Omental fat pad (tissue), 4 donors: ENCODE results near the gene NTSR1. TPM values are rescaled to one million over a fixed set of nuclear protein-coding genes. Genes with fewer than 3 reads are reported as not detected.
A peak's percentile ranks its signal among the peaks of the same experiment; 100 is the strongest.
"Not testable (repeated sequence)": the region's sequence is repeated elsewhere in the genome, so short reads cannot be mapped to it uniquely, and the experiment has no call there.

ENCODE experiments used
- ATAC-seq: fragments of 150-250 bp; one replicate; pipeline ENCODE4 v1.9.1; 2016; ENCODE audit warnings: mild to moderate bottlenecking, moderate library complexity; ENCODE audit not compliant: low FRiP score
- DNase-seq: peaks from one replicate; pipeline ENCODE4 v3.0.0-alpha.2; 2019; ENCODE audit warnings: low spot score
- CTCF ChIP-seq, 3 donors: fragments of 450-650 bp; IDR thresholded peaks; one replicate each; pipeline ENCODE4 v1.5.1; 2016 to 2017; ENCODE audit warnings: antibody characterized with exemption in 3 of 3, mild to moderate bottlenecking in 3 of 3, moderate library complexity in 2 of 3
- total RNA-seq, 4 donors: library from RNA; depleted of rRNA; stranded (reverse); fragments of >200 nt; gene quantifications; one replicate each; pipeline ENCODE4 v1.1.0, GENCODE V29; 2016

Gene NTSR1
- total RNA-seq, 4 donors from 2014 or later = 0.24 to 0.25 TPM; not detected in 2

DNA sequence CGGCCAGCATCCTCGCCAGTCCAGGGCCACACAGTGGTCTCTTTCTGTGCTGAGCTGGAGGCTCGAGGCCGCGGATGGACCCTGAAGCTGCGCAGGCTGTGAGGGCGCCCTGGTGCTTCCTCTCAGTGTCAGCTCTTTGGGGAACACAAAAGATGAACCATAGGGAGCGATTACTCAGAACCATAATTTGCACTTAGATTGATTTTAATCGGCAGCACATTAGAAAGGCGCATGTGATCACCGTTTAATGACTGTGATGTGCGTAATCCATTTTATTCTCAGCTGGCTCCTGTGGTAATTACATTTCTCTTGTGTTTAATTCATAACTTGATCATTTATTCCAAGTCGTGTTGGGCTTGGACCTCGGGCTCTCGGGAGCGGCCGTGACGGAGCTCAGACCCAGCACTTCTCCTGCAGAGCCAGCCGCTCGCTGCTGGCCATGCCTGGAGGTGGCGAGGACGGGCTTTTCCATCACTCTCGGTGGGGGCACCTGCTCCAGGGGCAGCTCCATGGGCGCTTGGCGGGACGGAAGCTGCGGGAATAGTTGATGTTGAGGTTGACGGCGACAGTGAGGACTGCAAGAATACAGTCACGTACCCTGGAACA, 25.6 kb upstream of the NTSR1 start:
- DNase-seq = no peak
- ATAC-seq = no peak

GRCh38 chr20:62683660-62684322, 24.8 kb upstream of the NTSR1 start:
- not testable (repeated sequence) for ATAC-seq, DNase-seq

More for the DNA sequence above, 25.6 kb upstream of the NTSR1 start:
- no peak for TF ChIP-seq CTCF (IDR thresholded peaks at IDR 0.05)

GRCh38 chr20:62684981-62685380, 23.7 kb upstream of the NTSR1 start:
- TF ChIP-seq CTCF (IDR thresholded peaks at IDR 0.05) = no peak
- ATAC-seq (no peak), DNase-seq (no peak)

GRCh38 chr20:62685781-62686555, 22.7 kb upstream of the NTSR1 start:
- TF ChIP-seq CTCF (IDR thresholded peaks at IDR 0.05) = no peak
- ATAC-seq (no peak), DNase-seq (no peak)

DNA sequence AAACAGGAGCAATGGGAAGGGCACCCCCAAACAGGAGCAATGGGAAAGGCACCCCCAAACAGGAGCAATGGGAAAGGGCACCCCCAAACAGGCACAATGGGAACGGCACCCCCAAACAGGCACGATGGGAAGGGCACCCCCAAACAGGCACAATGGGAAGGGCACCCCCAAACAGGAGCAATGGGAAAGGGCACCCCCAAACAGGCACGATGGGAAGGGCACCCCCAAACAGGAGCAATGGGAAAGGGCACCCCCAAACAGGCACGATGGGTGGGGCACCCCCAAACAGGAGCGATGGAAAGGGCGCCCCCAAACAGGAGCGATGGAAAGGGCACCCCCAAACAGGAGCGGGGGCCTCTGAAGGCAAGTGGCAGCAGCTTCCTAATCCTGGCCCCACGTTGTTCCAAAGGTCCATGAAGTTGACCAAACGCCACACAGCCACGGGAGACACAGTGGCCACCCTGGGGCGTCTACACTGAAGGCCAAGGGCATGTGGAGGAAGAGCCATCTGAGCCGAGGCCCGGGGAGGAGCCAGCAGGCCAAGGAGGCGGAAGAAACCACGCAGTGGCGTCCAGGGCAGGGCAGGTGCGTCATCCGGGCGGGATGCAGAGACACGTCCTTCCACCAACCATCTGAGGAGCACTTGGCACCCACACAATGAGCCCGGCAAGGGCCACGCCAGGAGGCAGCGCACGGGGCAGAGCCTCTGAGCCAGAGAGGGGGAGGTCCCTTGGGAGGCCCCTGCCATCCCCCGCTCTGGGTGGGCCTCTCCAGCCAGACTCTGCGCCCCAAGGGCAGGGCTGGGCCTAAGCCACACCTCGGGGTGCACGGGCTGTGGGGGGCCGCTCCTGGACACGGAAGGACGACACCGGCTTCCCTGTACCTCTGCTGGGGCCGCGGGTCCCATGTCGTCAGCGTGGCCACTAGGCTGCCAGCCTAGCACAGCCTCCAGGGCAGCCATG, 21.5 kb upstream of the NTSR1 start:
- ATAC-seq (peak; percentile 5), DNase-seq (no peak)
- no peak for TF ChIP-seq CTCF (IDR thresholded peaks at IDR 0.05)

DNA sequence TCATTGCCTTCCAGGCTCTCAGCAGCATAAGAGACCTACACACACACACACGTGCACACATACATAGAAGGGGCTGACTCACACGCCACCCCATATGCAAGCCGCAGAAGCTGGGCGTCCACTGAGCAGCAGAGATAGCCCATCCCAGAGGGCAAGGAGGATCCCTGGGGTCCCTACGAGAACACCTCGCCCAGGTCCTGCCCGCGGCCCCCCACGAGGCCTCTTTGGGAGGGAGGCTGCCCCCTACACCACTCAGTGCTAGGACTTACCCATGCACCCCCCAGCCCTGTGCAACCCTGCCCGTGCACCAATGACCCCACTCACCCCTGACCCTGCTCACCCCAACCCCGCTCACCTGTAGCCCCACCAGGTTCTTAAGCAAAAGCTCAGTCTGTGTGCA, 20.6 kb upstream of the NTSR1 start:
- no peak for DNase-seq
- ATAC-seq = no peak
- TF ChIP-seq CTCF (IDR thresholded peaks at IDR 0.05) = no peak
